ENCODE data around the gene RNF224.

DNA sequence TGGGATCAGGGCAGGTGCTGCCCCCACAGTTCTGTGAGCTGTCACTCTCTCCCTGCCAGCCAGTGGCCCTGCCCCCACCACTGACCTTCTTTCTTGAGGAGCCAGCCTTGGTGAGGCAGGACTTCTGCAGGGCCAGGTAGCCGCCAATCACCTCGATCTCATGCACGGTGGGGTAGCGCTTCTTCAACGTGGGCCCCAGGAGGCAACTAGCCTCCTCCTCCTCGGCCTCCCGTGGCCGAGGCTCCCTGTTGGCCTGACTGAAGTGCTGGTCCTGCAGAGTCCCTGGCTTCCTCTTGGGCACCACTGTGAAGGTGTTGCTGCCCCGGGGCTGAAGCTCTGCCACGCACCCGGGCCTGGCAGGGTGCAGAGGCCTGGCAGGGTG is 28.4 kb upstream of the RNF224 start:
- no peak for TF ChIP-seq POLR2AphosphoS5 (IDR thresholded peaks at IDR 0.05; ENCODE audit: borderline replicate concordance, low read depth, low read length)
- TF ChIP-seq EZH2 (IDR thresholded peaks at IDR 0.05), result no peak

All from SK-N-MC (cell line).